ENCODE measurements around the gene NCBP3.

- no peak for TF ChIP-seq CTCF (IDR thresholded peaks at IDR 0.05)
- no peak for TF ChIP-seq ZFX (IDR thresholded peaks at IDR 0.05; ENCODE audit: borderline replicate concordance)
Observed at GRCh38 chr17:3770466-3770865, 75.6 kb downstream of the NCBP3 start.

Measured in 22Rv1 (cell line).